CD14-positive monocyte (primary cell): ENCODE data around the gene CNTN1. TPM values are rescaled to one million over a fixed set of nuclear protein-coding genes. Genes with fewer than 3 reads are reported as not detected.

Experiments used
- DNase-seq, 3 donors: peaks; one replicate each; pipeline ENCODE4 v3.0.0-alpha.2; 2011 to 2022
- H2AFZ ChIP-seq: 2 replicates; pipeline ENCODE4 v1.6.0; 2012; ENCODE audit warnings: mild to moderate bottlenecking, low read depth, low read length, inconsistent platforms; ENCODE audit not compliant: insufficient read depth, poor library complexity, severe bottlenecking
- H3K27ac ChIP-seq, 2 donors: 1 replicate in 1 of 2; 2 replicates in 1 of 2; pipeline ENCODE4 v1.5.1; 2012 to 2013; ENCODE audit warnings: low read length in 2 of 2, control low read depth in 1 of 2, inconsistent platforms in 1 of 2, low read depth in 1 of 2, mild to moderate bottlenecking in 1 of 2
- H3K27me3 ChIP-seq, 2 donors: one replicate each; pipeline versions ENCODE4 v1.6.0 to v1.6.1; 2011 to 2013; ENCODE audit warnings: low read length in 2 of 2; ENCODE audit not compliant: control insufficient read depth in 2 of 2, insufficient read depth in 2 of 2
- H3K36me3 ChIP-seq, 2 donors: replicated peaks in 1 of 2; 1 replicate in 1 of 2; 2 replicates in 1 of 2; pipeline versions ENCODE4 v1.5.1 to v1.6.1; 2012 to 2013; ENCODE audit warnings: low read length in 2 of 2, control low read depth in 1 of 2, inconsistent platforms in 1 of 2, mild to moderate bottlenecking in 1 of 2; ENCODE audit not compliant: insufficient read depth in 2 of 2, control insufficient read depth in 1 of 2
- H3K4me1 ChIP-seq, 2 donors: 1 replicate in 1 of 2; 2 replicates in 1 of 2; pipeline versions ENCODE4 v1.5.1 to v1.6.1; 2012 to 2013; ENCODE audit warnings: low read length in 2 of 2, control low read depth in 1 of 2, inconsistent platforms in 1 of 2, mild to moderate bottlenecking in 1 of 2, moderate library complexity in 1 of 2; ENCODE audit not compliant: insufficient read depth in 2 of 2, control insufficient read depth in 1 of 2
- H3K4me2 ChIP-seq: replicated peaks from 2 replicates; pipeline ENCODE3; 2012; ENCODE audit warnings: low read length, moderate library complexity, mild to moderate bottlenecking; ENCODE audit not compliant: poor library complexity, severe bottlenecking; ENCODE audit errors: extremely low read depth
- H3K4me3 ChIP-seq, 3 experiments: fragments of 200-600 bp in 1 of 3; sonication (generic) in 1 of 3; replicated peaks in 1 of 3; 1 replicate in 2 of 3; 2 replicates in 1 of 3; pipeline ENCODE4 v1.5.1; 2011 to 2013; ENCODE audit warnings: low read length in 3 of 3, mild to moderate bottlenecking in 3 of 3, control low read depth in 2 of 3, low read depth in 2 of 3, inconsistent platforms in 1 of 3, moderate library complexity in 1 of 3
- H3K79me2 ChIP-seq: 2 replicates; pipeline ENCODE4 v1.6.0; 2012; ENCODE audit warnings: mild to moderate bottlenecking, control low read depth, inconsistent platforms, low read length, moderate library complexity; ENCODE audit not compliant: insufficient read depth
- H3K9ac ChIP-seq: 2 replicates; pipeline ENCODE4 v1.6.0; 2017; ENCODE audit warnings: low read length, mild to moderate bottlenecking; ENCODE audit not compliant: insufficient read depth, poor library complexity, severe bottlenecking
- H3K9me3 ChIP-seq, 2 donors: replicated peaks in 1 of 2; 1 replicate in 1 of 2; 2 replicates in 1 of 2; pipeline versions ENCODE4 v1.5.1 to v1.6.1; 2012 to 2013; ENCODE audit warnings: low read length in 2 of 2, control low read depth in 1 of 2; ENCODE audit not compliant: control insufficient read depth in 1 of 2, insufficient read depth in 1 of 2
- H4K20me1 ChIP-seq: 2 replicates; pipeline ENCODE4 v1.6.0; 2012; ENCODE audit warnings: mild to moderate bottlenecking, low read length, control low read depth, moderate library complexity; ENCODE audit not compliant: insufficient read depth
- H3K27ac Mint-ChIP-seq, 7 donors: one replicate each; pipeline ENCODE4 v1.8.0; 2020; ENCODE audit warnings: mild to moderate bottlenecking in 7 of 7, mixed read lengths in 7 of 7, moderate library complexity in 6 of 7, inconsistent platforms in 2 of 7
- H3K27me3 Mint-ChIP-seq, 3 donors: one replicate each; pipeline ENCODE4 v1.8.0; 2021 to 2022; ENCODE audit warnings: low read depth in 3 of 3, mild to moderate bottlenecking in 3 of 3, mixed read lengths in 3 of 3, moderate library complexity in 3 of 3, inconsistent platforms in 1 of 3
- H3K36me3 Mint-ChIP-seq, 2 donors: one replicate each; pipeline ENCODE4 v1.8.0; 2020; ENCODE audit warnings: mixed read lengths in 2 of 2, inconsistent platforms in 1 of 2, mild to moderate bottlenecking in 1 of 2
- H3K4me1 Mint-ChIP-seq: one replicate; pipeline ENCODE4 v1.8.0; 2020; ENCODE audit warnings: mild to moderate bottlenecking, mixed read lengths
- H3K4me3 Mint-ChIP-seq, 2 donors: one replicate each; pipeline ENCODE4 v1.8.0; 2020; ENCODE audit warnings: mild to moderate bottlenecking in 2 of 2, mixed read lengths in 2 of 2, moderate library complexity in 1 of 2
- H3K9me3 Mint-ChIP-seq, 7 donors: one replicate each; pipeline ENCODE4 v1.8.0; 2020 to 2022; ENCODE audit warnings: mixed read lengths in 7 of 7, mild to moderate bottlenecking in 6 of 7, moderate library complexity in 6 of 7, inconsistent platforms in 2 of 7
- WGBS: methylation state at CpG from one replicate; pipeline ENCODE4 v1.1.5; 2013; ENCODE audit warnings: missing lambda C conversion rate; ENCODE audit not compliant: insufficient coverage; 5-methylcytosine and 5-hydroxymethylcytosine counted together
- intact Hi-C, 2 donors: fragments of 100-400 bp; cut with micrococcal nuclease; formaldehyde crosslinking; loops; one replicate each; pipeline versions ENCODE4 v1.15.0 to v1.15.1; 2023
- polyA plus RNA-seq, 3 donors: library from polyadenylated mRNA; depleted of rRNA in 1 of 3; unstranded in 2 of 3; stranded (reverse) in 1 of 3; fragments of 300-500 nt in 2 of 3; fragments of >200 nt in 1 of 3; fragmentation: Illumina TruSeq in 2 of 3; gene quantifications; 1 replicate in 2 of 3; 2 replicates in 1 of 3; pipeline ENCODE4 v1.2.3, GENCODE V29; 2012 to 2021
- TF ChIP-seq, protein P1 (sequence below): fragments of 200-600 bp; IDR thresholded peaks from one replicate; pipeline ENCODE4 v1.8.0; 2022; ENCODE audit warnings: antibody characterized with exemption, mild to moderate bottlenecking

The CNTN1 gene
- polyA plus RNA-seq, 3 donors = not detected

DNA sequence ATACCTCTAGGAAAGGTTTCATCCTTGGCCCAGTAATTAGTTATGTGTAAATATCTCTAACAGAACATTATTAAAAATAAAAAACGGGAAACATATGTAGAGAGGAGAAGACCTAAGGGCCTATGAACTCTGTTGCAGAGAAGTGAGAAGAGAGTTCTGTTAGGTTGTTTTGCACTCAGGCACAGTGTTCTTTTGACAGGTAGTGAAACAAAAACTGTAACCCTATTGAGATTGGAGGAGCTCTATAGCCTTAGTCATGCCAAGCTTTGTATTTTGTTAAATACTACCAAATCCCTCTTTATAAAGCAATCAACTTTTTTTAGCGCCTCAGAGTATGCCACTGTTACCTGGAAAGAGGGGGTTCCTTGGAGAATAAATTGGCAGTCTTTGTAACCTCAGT is 77.6 kb downstream of the CNTN1 start:
- H3K36me3 Mint-ChIP-seq = no peaks in the 10 kb centered on the region
- no peaks in the 10 kb centered on the region for H3K4me1 Mint-ChIP-seq
- no peaks in the 10 kb centered on the region for H3K9me3 ChIP-seq
- no peaks in the 10 kb centered on the region for H3K36me3 ChIP-seq
- no peak for DNase-seq
- no peak overlapping the region for H3K27ac Mint-ChIP-seq
- TF ChIP-seq, protein P1, sequence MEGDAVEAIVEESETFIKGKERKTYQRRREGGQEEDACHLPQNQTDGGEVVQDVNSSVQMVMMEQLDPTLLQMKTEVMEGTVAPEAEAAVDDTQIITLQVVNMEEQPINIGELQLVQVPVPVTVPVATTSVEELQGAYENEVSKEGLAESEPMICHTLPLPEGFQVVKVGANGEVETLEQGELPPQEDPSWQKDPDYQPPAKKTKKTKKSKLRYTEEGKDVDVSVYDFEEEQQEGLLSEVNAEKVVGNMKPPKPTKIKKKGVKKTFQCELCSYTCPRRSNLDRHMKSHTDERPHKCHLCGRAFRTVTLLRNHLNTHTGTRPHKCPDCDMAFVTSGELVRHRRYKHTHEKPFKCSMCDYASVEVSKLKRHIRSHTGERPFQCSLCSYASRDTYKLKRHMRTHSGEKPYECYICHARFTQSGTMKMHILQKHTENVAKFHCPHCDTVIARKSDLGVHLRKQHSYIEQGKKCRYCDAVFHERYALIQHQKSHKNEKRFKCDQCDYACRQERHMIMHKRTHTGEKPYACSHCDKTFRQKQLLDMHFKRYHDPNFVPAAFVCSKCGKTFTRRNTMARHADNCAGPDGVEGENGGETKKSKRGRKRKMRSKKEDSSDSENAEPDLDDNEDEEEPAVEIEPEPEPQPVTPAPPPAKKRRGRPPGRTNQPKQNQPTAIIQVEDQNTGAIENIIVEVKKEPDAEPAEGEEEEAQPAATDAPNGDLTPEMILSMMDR = no peak
- no peak overlapping the region for H3K9ac ChIP-seq
- WGBS = no CpG with 5 or more reads among the region's 2 CpGs
- no peaks in the 10 kb centered on the region for H3K4me1 ChIP-seq
- no peak overlapping the region for H3K4me3 Mint-ChIP-seq
- H3K9me3 Mint-ChIP-seq = peaks cover 0 to 7% (median 0%) of the 10 kb centered on the region in 7 donors
- no peaks in the 10 kb centered on the region for H3K27me3 ChIP-seq
- H4K20me1 ChIP-seq = no peaks in the 10 kb centered on the region
- H3K4me2 ChIP-seq = no peak overlapping the region
- intact Hi-C loops = no loop called here
- no peaks in the 10 kb centered on the region for H3K27me3 Mint-ChIP-seq
- no peaks in the 10 kb centered on the region for H3K79me2 ChIP-seq
- no peak overlapping the region for H3K27ac ChIP-seq
- no peak overlapping the region for H2AFZ ChIP-seq
- H3K4me3 ChIP-seq = no peak overlapping the region

DNA sequence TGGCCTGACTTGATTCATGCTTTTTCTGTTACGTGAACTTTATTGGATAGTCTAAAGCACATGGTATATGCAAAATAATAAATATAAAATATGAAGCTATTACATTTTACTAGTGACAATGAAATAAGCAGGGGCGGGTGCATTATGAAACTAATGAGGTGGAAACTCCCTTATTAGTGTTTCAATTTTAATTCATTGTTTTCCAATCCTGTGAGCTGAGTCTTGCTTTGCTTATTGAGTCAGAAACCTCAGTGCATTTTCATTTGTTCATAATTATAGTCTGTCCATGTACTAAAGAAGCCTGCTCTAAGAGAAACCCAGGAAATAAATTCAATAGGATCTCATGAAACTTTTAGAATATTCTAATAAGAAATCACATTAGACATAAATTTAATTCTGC is 78.5 kb downstream of the CNTN1 start:
- H3K4me3 ChIP-seq = no peak overlapping the region
- H3K36me3 Mint-ChIP-seq = no peaks in the 10 kb centered on the region
- TF ChIP-seq, protein P1 = no peak
- no peaks in the 10 kb centered on the region for H3K4me1 ChIP-seq
- no peaks in the 10 kb centered on the region for H3K27me3 Mint-ChIP-seq
- no peak for DNase-seq
- no peaks in the 10 kb centered on the region for H3K4me1 Mint-ChIP-seq
- H3K4me3 Mint-ChIP-seq = no peak overlapping the region
- no peaks in the 10 kb centered on the region for H3K27me3 ChIP-seq
- no CpG with 5 or more reads among the region's 2 CpGs for WGBS
- no peaks in the 10 kb centered on the region for H3K9me3 ChIP-seq
- H2AFZ ChIP-seq = no peak overlapping the region
- intact Hi-C loops = no loop called here
- no peak overlapping the region for H3K9ac ChIP-seq
- H3K36me3 ChIP-seq = no peaks in the 10 kb centered on the region
- H3K4me2 ChIP-seq = no peak overlapping the region
- H3K79me2 ChIP-seq = no peaks in the 10 kb centered on the region
- no peak overlapping the region for H3K27ac ChIP-seq
- no peak overlapping the region for H3K27ac Mint-ChIP-seq
- no peaks in the 10 kb centered on the region for H4K20me1 ChIP-seq
- peaks cover 0 to 7% (median 0%) of the 10 kb centered on the region in 7 donors for H3K9me3 Mint-ChIP-seq
